HG03066 (cell line): ENCODE data around the gene APOBEC3B.
"Not testable (repeated sequence)": the region's sequence is repeated elsewhere in the genome, so short reads cannot be mapped to it uniquely, and the experiment has no call there.

Experiments used
- ATAC-seq: cut with Tn5 transposase; IDR thresholded peaks from one replicate; pipeline ENCODE4 v1.9.1; 2021; ENCODE audit warnings: low read depth; ENCODE audit not compliant: unreplicated experiment

APOBEC3B gene

GRCh38 chr22:38981992-38982927 lies at the start of gene APOBEC3B:
TSS of gene APOBEC3B (plus strand) at chr22:38982347. CDS start at chr22:38982454, 107 bp downstream.
- no peak for ATAC-seq

GRCh38 chr22:38935023-38935422 lies 47.1 kb upstream of the APOBEC3B start:
- ATAC-seq, result no peak

GRCh38 chr22:38935616-38936015 lies 46.5 kb upstream of the APOBEC3B start:
- ATAC-seq, result no peak

GRCh38 chr22:38936562-38936961 lies 45.6 kb upstream of the APOBEC3B start:
- ATAC-seq, result no peak

GRCh38 chr22:38937036-38937435 lies 45.1 kb upstream of the APOBEC3B start:
- ATAC-seq, result no peak

- ATAC-seq, result no peak
Measured at GRCh38 chr22:38937541-38937940, 44.6 kb upstream of the APOBEC3B start.

GRCh38 chr22:38938221-38938620 lies 43.9 kb upstream of the APOBEC3B start:
- ATAC-seq, result no peak

GRCh38 chr22:38938925-38939324 lies 43.2 kb upstream of the APOBEC3B start:
- ATAC-seq, result no peak

- ATAC-seq, result no peak
Measured at GRCh38 chr22:38940811-38941384, 41.2 kb upstream of the APOBEC3B start.

- peak; percentile 71 for ATAC-seq
Measured at GRCh38 chr22:38941488-38941987, 40.6 kb upstream of the APOBEC3B start.

GRCh38 chr22:38942702-38943101 lies 39.4 kb upstream of the APOBEC3B start:
- ATAC-seq, result no peak

- no peak for ATAC-seq
Measured at GRCh38 chr22:38943201-38943600, 38.9 kb upstream of the APOBEC3B start.

- no peak for ATAC-seq
Measured at GRCh38 chr22:38943882-38944281, 38.3 kb upstream of the APOBEC3B start.

- ATAC-seq, result no peak
Measured at GRCh38 chr22:38944653-38945052, 37.5 kb upstream of the APOBEC3B start.

- not testable (repeated sequence) for ATAC-seq
Measured at GRCh38 chr22:38945706-38946338, 36.3 kb upstream of the APOBEC3B start.

- no peak for ATAC-seq
Measured at GRCh38 chr22:38946771-38947170, 35.4 kb upstream of the APOBEC3B start.

- ATAC-seq, result no peak
Measured at GRCh38 chr22:38947321-38948140, 34.6 kb upstream of the APOBEC3B start.

- ATAC-seq, result no peak
Measured at GRCh38 chr22:38948181-38948940, 33.8 kb upstream of the APOBEC3B start.

GRCh38 chr22:38949889-38950405 lies 32.2 kb upstream of the APOBEC3B start:
- ATAC-seq, result no peak
